ENCODE measurements around the gene EYS. TPM values are rescaled to one million over a fixed set of nuclear protein-coding genes. Genes with fewer than 3 reads are reported as not detected.

Gene EYS
- total RNA-seq, 6 experiments from 2014 or later: 0.18 TPM; not detected in 5

GRCh38 chr6:64230530-64230929 lies 1476.5 kb downstream of the EYS start:
- no peaks in the 10 kb centered on the region for H3K36me3 Mint-ChIP-seq (ENCODE audit: low read depth)
- H3K4me3 Mint-ChIP-seq: no peak overlapping the region
- TF ChIP-seq, protein P1, sequence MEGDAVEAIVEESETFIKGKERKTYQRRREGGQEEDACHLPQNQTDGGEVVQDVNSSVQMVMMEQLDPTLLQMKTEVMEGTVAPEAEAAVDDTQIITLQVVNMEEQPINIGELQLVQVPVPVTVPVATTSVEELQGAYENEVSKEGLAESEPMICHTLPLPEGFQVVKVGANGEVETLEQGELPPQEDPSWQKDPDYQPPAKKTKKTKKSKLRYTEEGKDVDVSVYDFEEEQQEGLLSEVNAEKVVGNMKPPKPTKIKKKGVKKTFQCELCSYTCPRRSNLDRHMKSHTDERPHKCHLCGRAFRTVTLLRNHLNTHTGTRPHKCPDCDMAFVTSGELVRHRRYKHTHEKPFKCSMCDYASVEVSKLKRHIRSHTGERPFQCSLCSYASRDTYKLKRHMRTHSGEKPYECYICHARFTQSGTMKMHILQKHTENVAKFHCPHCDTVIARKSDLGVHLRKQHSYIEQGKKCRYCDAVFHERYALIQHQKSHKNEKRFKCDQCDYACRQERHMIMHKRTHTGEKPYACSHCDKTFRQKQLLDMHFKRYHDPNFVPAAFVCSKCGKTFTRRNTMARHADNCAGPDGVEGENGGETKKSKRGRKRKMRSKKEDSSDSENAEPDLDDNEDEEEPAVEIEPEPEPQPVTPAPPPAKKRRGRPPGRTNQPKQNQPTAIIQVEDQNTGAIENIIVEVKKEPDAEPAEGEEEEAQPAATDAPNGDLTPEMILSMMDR (IDR thresholded peaks at IDR 0.05): no peak
- H3K27me3 Mint-ChIP-seq (ENCODE audit: insufficient read depth): no peaks in the 10 kb centered on the region
- DNase-seq: no peak
- no peak overlapping the region for H3K27ac Mint-ChIP-seq
- H3K9me3 Mint-ChIP-seq: no peaks in the 10 kb centered on the region
- no peaks in the 10 kb centered on the region for H3K4me1 Mint-ChIP-seq (ENCODE audit: low read depth)

DNA sequence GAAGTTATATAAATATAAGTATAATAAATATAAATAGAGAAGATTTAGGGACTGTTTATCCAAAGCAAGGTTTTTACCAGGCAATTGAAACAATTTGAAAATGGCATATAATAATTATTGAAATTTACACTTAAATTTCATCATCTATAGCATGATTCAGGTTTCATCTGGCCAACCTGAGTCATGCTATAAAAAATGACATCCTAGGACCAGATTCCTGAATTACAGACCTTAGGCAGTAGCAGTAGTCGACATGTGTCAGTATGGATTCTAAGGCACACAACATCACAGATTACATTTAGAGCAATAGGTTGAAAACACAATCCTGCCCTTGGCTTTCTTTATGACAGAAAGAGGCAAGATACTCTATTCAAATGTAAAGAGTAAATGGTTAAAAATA lies 1479.2 kb downstream of the EYS start:
- Mint-ChIP-seq H3K36me3 (ENCODE audit: low read depth) (no peaks in the 10 kb centered on the region), H3K4me3 (no peak overlapping the region), H3K9me3 (peaks cover 5% of the 10 kb centered on the region; the same call in 1 of the 2 replicates), H3K27ac (no peak overlapping the region), H3K27me3 (ENCODE audit: insufficient read depth) (no peaks in the 10 kb centered on the region), H3K4me1 (ENCODE audit: low read depth) (no peaks in the 10 kb centered on the region)
- TF ChIP-seq, protein P1 (IDR thresholded peaks at IDR 0.05): no peak
- no peak for DNase-seq

DNA sequence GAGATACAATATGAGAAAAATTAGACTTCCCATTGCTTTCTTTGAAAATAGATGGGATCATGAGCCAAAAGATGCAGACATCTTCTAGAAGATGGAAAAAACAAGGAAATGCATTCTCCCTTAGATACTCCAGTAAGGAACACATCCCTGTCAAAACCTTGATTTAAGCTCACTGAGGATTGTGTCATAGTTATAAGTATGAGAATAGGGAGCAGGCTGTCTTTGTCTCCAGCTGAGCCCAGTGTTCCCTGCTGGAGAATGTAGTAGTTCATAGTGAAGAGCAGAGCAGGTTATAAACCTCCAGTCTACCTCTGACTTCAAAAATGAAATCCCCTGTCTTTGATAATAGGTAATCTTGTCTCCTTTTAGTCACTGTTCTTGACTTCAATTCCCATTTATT lies 1481.5 kb downstream of the EYS start:
- H3K27ac Mint-ChIP-seq: no peak overlapping the region
- H3K36me3 Mint-ChIP-seq (ENCODE audit: low read depth): no peaks in the 10 kb centered on the region
- peaks cover 5% of the 10 kb centered on the region; the same call in 1 of the 2 replicates for H3K9me3 Mint-ChIP-seq
- TF ChIP-seq, protein P1 (IDR thresholded peaks at IDR 0.05): no peak
- no peak for DNase-seq
- H3K4me1 Mint-ChIP-seq (ENCODE audit: low read depth): no peaks in the 10 kb centered on the region
- H3K4me3 Mint-ChIP-seq: no peak overlapping the region
- no peaks in the 10 kb centered on the region for H3K27me3 Mint-ChIP-seq (ENCODE audit: insufficient read depth)

GRCh38 chr6:64224819-64225218 lies 1482.2 kb downstream of the EYS start:
- H3K4me1 Mint-ChIP-seq (ENCODE audit: low read depth): no peaks in the 10 kb centered on the region

GRCh38 chr6:64221776-64222175 lies 1485.2 kb downstream of the EYS start:
- DNase-seq: no peak
- TF ChIP-seq, protein P1 (IDR thresholded peaks at IDR 0.05): no peak
- H3K9me3 Mint-ChIP-seq: peaks cover 25% of the 10 kb centered on the region
- no peak overlapping the region for H3K4me3 Mint-ChIP-seq
- no peaks in the 10 kb centered on the region for H3K27me3 Mint-ChIP-seq (ENCODE audit: insufficient read depth)
- no peak overlapping the region for H3K27ac Mint-ChIP-seq
- H3K36me3 Mint-ChIP-seq (ENCODE audit: low read depth): no peaks in the 10 kb centered on the region
- no peaks in the 10 kb centered on the region for H3K4me1 Mint-ChIP-seq (ENCODE audit: low read depth)

More at GRCh38 chr6:64224819-64225218, 1482.2 kb downstream of the EYS start:
- Mint-ChIP-seq H3K27me3 (ENCODE audit: insufficient read depth) (no peaks in the 10 kb centered on the region), H3K9me3 (peaks cover 8% of the 10 kb centered on the region; the same call in 1 of the 2 replicates), H3K27ac (no peak overlapping the region), H3K36me3 (ENCODE audit: low read depth) (no peaks in the 10 kb centered on the region), H3K4me3 (no peak overlapping the region)
- TF ChIP-seq, protein P1 (IDR thresholded peaks at IDR 0.05): no peak
- DNase-seq: no peak

DNA sequence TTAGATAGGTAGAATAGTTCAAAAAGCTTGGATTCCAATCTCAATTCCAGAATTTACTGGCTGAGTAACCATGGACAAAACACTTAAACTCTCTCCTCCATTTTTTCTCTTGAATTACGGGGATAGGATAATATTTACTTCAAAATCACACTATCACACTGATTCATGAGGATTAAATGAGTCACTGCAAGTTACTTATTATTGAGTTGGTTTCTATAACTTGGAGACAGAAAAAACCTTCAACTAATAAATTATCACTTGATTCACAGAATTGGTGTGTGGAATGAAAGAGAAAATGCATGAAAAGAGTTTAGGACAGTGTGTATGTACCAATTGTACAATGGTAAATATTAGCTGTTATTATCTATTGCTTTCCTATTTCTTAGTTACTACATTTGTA lies 1486.2 kb downstream of the EYS start:
- Mint-ChIP-seq H3K36me3 (ENCODE audit: low read depth) (no peaks in the 10 kb centered on the region), H3K27ac (no peak overlapping the region), H3K9me3 (peaks cover 31% of the 10 kb centered on the region), H3K27me3 (ENCODE audit: insufficient read depth) (no peaks in the 10 kb centered on the region; the same call in 1 of the 2 replicates), H3K4me1 (ENCODE audit: low read depth) (no peaks in the 10 kb centered on the region), H3K4me3 (no peak overlapping the region)
- no peak for DNase-seq
- TF ChIP-seq, protein P1 (IDR thresholded peaks at IDR 0.05): no peak

All from HFFc6 (cell line).